HCT116 (cell line): ENCODE data around the gene AGL. TPM values are rescaled to one million over a fixed set of nuclear protein-coding genes. Genes with fewer than 3 reads are reported as not detected.

Source experiments
- ATAC-seq: fragments of 200-7000 bp; cut with Tn5 transposase; 2 replicates; pipeline ENCODE4 v1.9.1; 2020; ENCODE audit warnings: mild to moderate bottlenecking, moderate library complexity
- BruUV-seq: library from RNA; stranded (reverse); fragments of 400-500 nt; replicated peaks from 2 replicates; lab custom pipeline; 2021; lab: Mats Ljungman, UMichigan
- CTCF ChIA-PET: fragments of 300-600 bp; sonication (Branson Sonifier 250); formaldehyde crosslinking; loops from one replicate; lab custom pipeline; 2021; ENCODE audit warnings: antibody characterized with exemption; lab: Charles Lee
- POLR2A ChIA-PET: fragments of 300-600, 350-600 bp; sonication (Branson Sonifier 250); formaldehyde crosslinking; loops from one replicate; lab custom pipeline; 2021; ENCODE audit warnings: antibody characterized with exemption; lab: Charles Lee
- RAD21 ChIA-PET, 2 experiments: fragments of 300-600 bp; sonication (Branson Sonifier 250); formaldehyde crosslinking; loops; one replicate each; lab custom pipeline; 2023; ENCODE audit warnings: low total read pairs in 2 of 2; ENCODE audit not compliant: uncharacterized antibody in 2 of 2, unreplicated experiment in 2 of 2, low non-redundant PET in 1 of 2; lab: Charles Lee
- DNase-seq: peaks from one replicate; pipeline ENCODE4 v3.0.0-alpha.2; 2010; ENCODE audit warnings: low read depth, low spot score
- H2AFZ ChIP-seq: fragments of 200-600 bp; shearing (Covaris generic), sonication (generic); 2 replicates; pipeline ENCODE4 v1.6.1; 2017; ENCODE audit warnings: low read depth, mixed run types, mixed read lengths, antibody characterized with exemption, low read length; ENCODE audit not compliant: poor library complexity, severe bottlenecking
- H3K27ac ChIP-seq: 2 replicates; pipeline ENCODE4 v1.5.1; 2012; ENCODE audit warnings: low read depth, low read length
- H3K27me3 ChIP-seq: fragments of 200-600 bp; sonication (generic); 2 replicates; pipeline ENCODE4 v1.6.1; 2016; ENCODE audit warnings: mixed run types, low read length, mixed read lengths; ENCODE audit not compliant: insufficient read depth
- H3K36me3 ChIP-seq, 2 experiments: fragments of 200-500 bp in 1 of 2; fragments of 200-600 bp in 1 of 2; sonication (Bioruptor generic) in 1 of 2; sonication (generic) in 1 of 2; 2 replicates each; pipeline versions ENCODE4 v1.5.1 to v1.6.1; 2014 to 2016; ENCODE audit warnings: low read length in 2 of 2, inconsistent platforms in 1 of 2, mixed read lengths in 1 of 2, mixed run types in 1 of 2; ENCODE audit not compliant: insufficient read depth in 2 of 2, control insufficient read depth in 1 of 2
- H3K4me1 ChIP-seq, 2 experiments: fragments of 200-600 bp in 1 of 2; sonication (generic) in 1 of 2; 2 replicates each; pipeline versions ENCODE4 v1.5.1 to v1.6.1; 2012 to 2017; ENCODE audit warnings: low read length in 2 of 2, inconsistent platforms in 1 of 2, mild to moderate bottlenecking in 1 of 2, mixed read lengths in 1 of 2, mixed run types in 1 of 2, moderate library complexity in 1 of 2; ENCODE audit not compliant: insufficient read depth in 2 of 2, control insufficient read depth in 1 of 2
- H3K4me2 ChIP-seq: fragments of 200-600 bp; sonication (generic); 2 replicates; pipeline ENCODE4 v1.6.1; 2017; ENCODE audit warnings: mixed run types, low read length, mixed read lengths
- H3K4me3 ChIP-seq, 2 experiments: fragments of 200-600 bp in 1 of 2; sonication (generic) in 1 of 2; replicated peaks in 1 of 2; 2 replicates each; pipeline ENCODE4 v1.5.1; 2011 to 2016; ENCODE audit warnings: low read length in 2 of 2, control low read depth in 1 of 2, low read depth in 1 of 2, mild to moderate bottlenecking in 1 of 2, mixed read lengths in 1 of 2, mixed run types in 1 of 2
- H3K79me2 ChIP-seq: fragments of 200-600 bp; sonication (generic); 2 replicates; pipeline ENCODE4 v1.6.1; 2017; ENCODE audit warnings: mild to moderate bottlenecking, mixed run types, low read length, moderate library complexity, mixed read lengths; ENCODE audit not compliant: insufficient read depth
- H3K9ac ChIP-seq: fragments of 200-600 bp; sonication (generic); 2 replicates; pipeline ENCODE4 v1.6.1; 2016; ENCODE audit warnings: low read length, mixed read lengths
- H3K9me2 ChIP-seq: fragments of 200-600 bp; sonication (generic), shearing (Covaris generic); 2 replicates; pipeline ENCODE4 v1.6.1; 2017; ENCODE audit warnings: mixed run types, mild to moderate bottlenecking, moderate library complexity; ENCODE audit not compliant: insufficient read depth
- H3K9me3 ChIP-seq, 2 experiments: fragments of 200-500 bp in 1 of 2; fragments of 200-600 bp in 1 of 2; sonication (Bioruptor generic) in 1 of 2; sonication (generic) in 1 of 2; 2 replicates each; pipeline ENCODE4 v1.6.1; 2014 to 2017; ENCODE audit warnings: low read length in 2 of 2, mixed read lengths in 2 of 2, inconsistent platforms in 1 of 2, low read depth in 1 of 2, mild to moderate bottlenecking in 1 of 2, mixed run types in 1 of 2, moderate library complexity in 1 of 2; ENCODE audit not compliant: control insufficient read depth in 1 of 2, insufficient read depth in 1 of 2
- H4K20me1 ChIP-seq: fragments of 200-600 bp; sonication (generic), shearing (Covaris generic); 2 replicates; pipeline ENCODE4 v1.6.1; 2017; ENCODE audit warnings: mixed run types, mild to moderate bottlenecking, moderate library complexity; ENCODE audit not compliant: insufficient read depth
- CBX3 ChIP-seq: IDR thresholded peaks from 2 replicates; pipeline ENCODE4 v1.6.1; 2012; ENCODE audit warnings: low read depth
- CTCF ChIP-seq, 3 experiments: fragments of 200-600 bp in 1 of 3; sonication (generic) in 1 of 3; IDR thresholded peaks in 2 of 3; conservative IDR thresholded peaks in 1 of 3; 2 replicates each; pipeline ENCODE4 v1.5.1; 2012 to 2017; ENCODE audit warnings: low read depth in 2 of 3, low read length in 2 of 3, antibody characterized with exemption in 1 of 3, borderline replicate concordance in 1 of 3, control low read depth in 1 of 3, mild to moderate bottlenecking in 1 of 3, mixed read lengths in 1 of 3, mixed run types in 1 of 3, moderate library complexity in 1 of 3; ENCODE audit not compliant: insufficient read depth in 1 of 3
- EGR1 ChIP-seq: IDR thresholded peaks from 2 replicates; pipeline ENCODE4 v1.6.1; 2012; ENCODE audit warnings: low read depth
- ELF1 ChIP-seq: IDR thresholded peaks from 2 replicates; pipeline ENCODE4 v1.6.1; 2012; ENCODE audit warnings: low read depth, borderline replicate concordance
- JUND ChIP-seq: IDR thresholded peaks from 2 replicates; pipeline ENCODE4 v1.6.1; 2012
- MAX ChIP-seq: IDR thresholded peaks from 2 replicates; pipeline ENCODE4 v1.6.1; 2012
- RAD21 ChIP-seq: IDR thresholded peaks from 2 replicates; pipeline ENCODE4 v1.6.1; 2012; ENCODE audit warnings: low read depth, mild to moderate bottlenecking
- REST ChIP-seq: IDR thresholded peaks from 2 replicates; pipeline ENCODE4 v1.6.1; 2012; ENCODE audit warnings: low read depth
- TCF7L2 ChIP-seq: IDR thresholded peaks from 2 replicates; pipeline ENCODE4 v1.7.0; 2011; ENCODE audit warnings: borderline replicate concordance, inconsistent platforms; ENCODE audit not compliant: insufficient read depth, insufficient read length; ENCODE audit errors: extremely low read depth
- ZBTB33 ChIP-seq: IDR thresholded peaks from 2 replicates; pipeline ENCODE4 v1.6.1; 2011; ENCODE audit warnings: mild to moderate bottlenecking, low read length, moderate library complexity; ENCODE audit not compliant: insufficient replicate concordance; ENCODE audit errors: extremely low read depth
- intact Hi-C: fragments of 100-400 bp; cut with micrococcal nuclease; formaldehyde crosslinking; loops from 2 replicates; pipeline ENCODE4 v1.10.0; 2022
- total RNA-seq: library from RNA; stranded (reverse); gene quantifications from one replicate; pipeline ENCODE4 v1.2.1, GENCODE V29; 2021; ENCODE audit not compliant: unreplicated experiment

Gene AGL
- total RNA-seq, 1 experiment from 2014 or later = 19.4 TPM

- Histone ChIP-seq H3K27me3 (no peaks in the 10 kb centered on the region), H3K4me2 (no peak overlapping the region), H3K79me2 (no peaks in the 10 kb centered on the region), H3K9me2 (no peaks in the 10 kb centered on the region), H3K4me1 (no peaks in the 10 kb centered on the region), H3K9me3 (peaks cover 0 to 4% of the 10 kb centered on the region in 2 experiments; a peak in 1 of 4 replicates), H3K9ac (no peak overlapping the region), H4K20me1 (no peaks in the 10 kb centered on the region), H3K4me3 (no peak overlapping the region), H3K27ac (no peak overlapping the region), H3K36me3 (no peaks in the 10 kb centered on the region), H2AFZ (no peak overlapping the region)
- DNase-seq (no peak), ATAC-seq (no peak)
- POLR2A ChIA-PET = no interaction called here
- BruUV-seq = no TSS peak
- CTCF ChIA-PET = no interaction called here
- intact Hi-C loops = no loop called here
- RAD21 ChIA-PET = no interaction called here
- TF ChIP-seq MAX (no peak), ELF1 (no peak), REST (no peak), ZBTB33 (no peak), TCF7L2 (no peak), RAD21 (no peak), JUND (no peak), CTCF (IDR thresholded peaks at IDR 0.05 in 2 of 3, conservative IDR thresholded peaks at IDR 0.05 in 1 of 3; ENCODE audit: borderline replicate concordance in 1 of 3, insufficient read depth in 1 of 3, low read depth in 2 of 3, low read length in 2 of 3) (no peak), EGR1 (no peak), CBX3 (no peak)
Observed at GRCh38 chr1:99827970-99828369, 22.2 kb upstream of the AGL start.
